H1 (cell line): ENCODE data around the gene TUT1. TPM values are rescaled to one million over a fixed set of nuclear protein-coding genes. Genes with fewer than 3 reads are reported as not detected.

Experiments used
- CTCF ChIA-PET: fragments of 300-600 bp; sonication (Branson Sonifier 250); formaldehyde crosslinking; loops from one replicate; lab custom pipeline; 2021; ENCODE audit not compliant: partially characterized antibody; lab: Charles Lee
- POLR2A ChIA-PET: fragments of 300-600 bp; sonication (Branson Sonifier 250); formaldehyde crosslinking; loops from one replicate; lab custom pipeline; 2021; ENCODE audit warnings: inconsistent platforms; ENCODE audit not compliant: partially characterized antibody; lab: Charles Lee
- DNase-seq, 2 experiments: peaks; one replicate each; pipeline versions ENCODE4 v3.0.0 to v3.0.0-alpha.2; 2010 to 2022; ENCODE audit warnings: low spot score in 2 of 2, low read depth in 1 of 2, mixed read lengths in 1 of 2
- FAIRE-seq: peaks from 2 replicates; lab custom pipeline; 2011; peaks lifted over from hg19 to GRCh38; lab: Jason Lieb, UNC
- H2AFZ ChIP-seq: 2 replicates; pipeline ENCODE4 v1.8.1; 2012; ENCODE audit warnings: low read length, inconsistent platforms
- H2AK5ac ChIP-seq: 2 replicates; pipeline ENCODE4 v1.6.1; 2013; ENCODE audit warnings: low read depth, low read length
- H2BK120ac ChIP-seq: replicated peaks from 2 replicates; pipeline ENCODE3; 2013; ENCODE audit warnings: low read depth, low read length, inconsistent platforms
- H2BK12ac ChIP-seq: 2 replicates; pipeline ENCODE4 v1.6.1; 2013; ENCODE audit warnings: low read depth, low read length
- H2BK15ac ChIP-seq: 2 replicates; pipeline ENCODE4 v1.6.1; 2013; ENCODE audit warnings: low read length
- H2BK20ac ChIP-seq: 2 replicates; pipeline ENCODE4 v1.6.1; 2013; ENCODE audit warnings: low read length
- H2BK5ac ChIP-seq: 2 replicates; pipeline ENCODE4 v1.6.1; 2013; ENCODE audit warnings: low read depth, low read length
- H3K14ac ChIP-seq: 2 replicates; pipeline ENCODE4 v1.6.1; 2013; ENCODE audit warnings: inconsistent platforms; ENCODE audit not compliant: insufficient read length
- H3K18ac ChIP-seq: 2 replicates; pipeline ENCODE4 v1.6.1; 2013; ENCODE audit warnings: low read length; ENCODE audit errors: extremely low read depth
- H3K23ac ChIP-seq: 2 replicates; pipeline ENCODE4 v1.6.1; 2013; ENCODE audit warnings: inconsistent platforms; ENCODE audit not compliant: insufficient read length
- H3K23me2 ChIP-seq: 2 replicates; pipeline ENCODE4 v1.6.1; 2013; ENCODE audit warnings: low read depth, low read length
- H3K27ac ChIP-seq: 2 replicates; pipeline ENCODE4 v1.6.1; 2011; ENCODE audit warnings: low read depth, low read length, inconsistent platforms
- H3K27me3 ChIP-seq, 4 experiments: replicated peaks in 1 of 4; 1 replicate in 1 of 4; 2 replicates in 3 of 4; pipeline versions ENCODE4 v1.6.1 to v1.8.1; 2011 to 2013; ENCODE audit warnings: low read length in 3 of 4, mild to moderate bottlenecking in 3 of 4, inconsistent platforms in 2 of 4, mixed read lengths in 2 of 4, moderate library complexity in 1 of 4; ENCODE audit not compliant: control insufficient read depth in 3 of 4, insufficient read depth in 3 of 4; ENCODE audit errors: extremely low read depth in 1 of 4
- H3K36me3 ChIP-seq, 4 experiments: 2 replicates each; pipeline versions ENCODE4 v1.6.1 to v1.8.1; 2011 to 2013; ENCODE audit warnings: mild to moderate bottlenecking in 4 of 4, low read length in 3 of 4, moderate library complexity in 2 of 4, control low read depth in 1 of 4, inconsistent platforms in 1 of 4; ENCODE audit not compliant: insufficient read depth in 4 of 4, control insufficient read depth in 2 of 4
- H3K4ac ChIP-seq: replicated peaks from 2 replicates; pipeline ENCODE3; 2013; ENCODE audit warnings: low read length, low read depth, mixed read lengths, inconsistent platforms; ENCODE audit not compliant: insufficient read length
- H3K4me1 ChIP-seq, 4 experiments: replicated peaks in 1 of 4; 1 replicate in 1 of 4; 2 replicates in 3 of 4; pipeline versions ENCODE4 v1.6.1 to v1.8.1; 2011 to 2013; ENCODE audit warnings: low read length in 3 of 4, inconsistent platforms in 2 of 4, mixed read lengths in 1 of 4; ENCODE audit not compliant: insufficient read depth in 4 of 4, control insufficient read depth in 3 of 4
- H3K4me2 ChIP-seq, 2 experiments: 2 replicates each; pipeline versions ENCODE4 v1.6.1 to v1.8.1; 2011 to 2013; ENCODE audit warnings: low read depth in 2 of 2, low read length in 2 of 2, control low read depth in 1 of 2, inconsistent platforms in 1 of 2, mild to moderate bottlenecking in 1 of 2; ENCODE audit not compliant: insufficient read depth in 1 of 2
- H3K4me3 ChIP-seq, 4 experiments: fragments of 200-600, 300-600 bp in 1 of 4; sonication (generic), shearing (Covaris generic), sonication (Bioruptor Twin) in 1 of 4; 2 replicates each; pipeline versions ENCODE4 v1.5.1 to v1.8.1; 2011 to 2016; ENCODE audit warnings: low read length in 4 of 4, low read depth in 3 of 4, control low read depth in 2 of 4, inconsistent platforms in 2 of 4, mild to moderate bottlenecking in 2 of 4, mixed read lengths in 1 of 4, moderate library complexity in 1 of 4; ENCODE audit not compliant: insufficient read depth in 2 of 4; ENCODE audit errors: extremely low read depth in 1 of 4
- H3K56ac ChIP-seq: replicated peaks from 2 replicates; pipeline ENCODE3; 2013; ENCODE audit warnings: low read depth, mild to moderate bottlenecking, mixed read lengths, low read length, inconsistent platforms; ENCODE audit not compliant: insufficient read length
- H3K79me1 ChIP-seq: 2 replicates; pipeline ENCODE4 v1.6.1; 2013; ENCODE audit warnings: low read depth, low read length, control low read depth
- H3K79me2 ChIP-seq, 2 experiments: 2 replicates each; pipeline versions ENCODE4 v1.6.1 to v1.8.1; 2012 to 2013; ENCODE audit warnings: low read length in 2 of 2, mild to moderate bottlenecking in 2 of 2, inconsistent platforms in 1 of 2; ENCODE audit not compliant: insufficient read depth in 2 of 2, control insufficient read depth in 1 of 2
- H3K9ac ChIP-seq, 4 experiments: replicated peaks in 1 of 4; 1 replicate in 1 of 4; 2 replicates in 3 of 4; pipeline versions ENCODE4 v1.6.1 to v1.8.1; 2011 to 2013; ENCODE audit warnings: low read depth in 3 of 4, low read length in 3 of 4, control low read depth in 2 of 4, mild to moderate bottlenecking in 2 of 4, moderate library complexity in 2 of 4, inconsistent platforms in 1 of 4; ENCODE audit errors: extremely low read depth in 1 of 4
- H3K9me3 ChIP-seq, 2 experiments: 2 replicates each; pipeline versions ENCODE4 v1.6.1 to v1.8.1; 2012 to 2013; ENCODE audit warnings: mild to moderate bottlenecking in 2 of 2, moderate library complexity in 2 of 2, control low read depth in 1 of 2, inconsistent platforms in 1 of 2, low read depth in 1 of 2, low read length in 1 of 2, mixed read lengths in 1 of 2; ENCODE audit not compliant: insufficient read depth in 2 of 2
- H4K20me1 ChIP-seq, 2 experiments: replicated peaks in 1 of 2; 2 replicates each; pipeline versions ENCODE3 to v1.8.1; 2011 to 2013; ENCODE audit warnings: inconsistent platforms in 2 of 2, low read length in 2 of 2, mild to moderate bottlenecking in 1 of 2; ENCODE audit not compliant: insufficient read depth in 2 of 2, control insufficient read depth in 1 of 2
- H4K5ac ChIP-seq: 2 replicates; pipeline ENCODE4 v1.6.1; 2013; ENCODE audit warnings: low read length, low read depth, mixed read lengths, inconsistent platforms; ENCODE audit not compliant: insufficient read length
- H4K8ac ChIP-seq: 2 replicates; pipeline ENCODE4 v1.8.0; 2013; ENCODE audit warnings: mild to moderate bottlenecking, moderate library complexity, low read length, inconsistent platforms; ENCODE audit not compliant: insufficient read depth; ENCODE audit errors: extremely low read depth
- H4K91ac ChIP-seq: replicated peaks from 2 replicates; pipeline ENCODE3; 2013; ENCODE audit warnings: low read length, mixed read lengths, inconsistent platforms; ENCODE audit not compliant: insufficient read length
- ASH2L ChIP-seq: fragments of 200-600, 300-600 bp; sonication (generic); IDR thresholded peaks from one replicate; pipeline ENCODE4 v1.7.1; 2017; ENCODE audit warnings: low read length
- CBX8 ChIP-seq: fragments of 300-800, 300-1000 bp; sonication (generic); IDR thresholded peaks from 2 replicates; pipeline ENCODE4 v1.7.1; 2016; ENCODE audit warnings: low read depth, low read length, borderline replicate concordance
- WGBS, 2 experiments: shearing (Covaris generic) in 1 of 2; methylation state at CpG; one replicate each; pipeline versions ENCODE4 v1.1.6 to v1.1.7; 2013 to 2015; ENCODE audit warnings: low lambda C conversion rate in 2 of 2, mixed read lengths in 2 of 2, inconsistent platforms in 1 of 2, low coverage in 1 of 2, missing lambda C conversion rate in 1 of 2; ENCODE audit not compliant: insufficient replicate concordance in 2 of 2, insufficient coverage in 1 of 2, insufficient read length in 1 of 2; ENCODE audit errors: extremely low coverage in 1 of 2, missing lambda C conversion rate in 1 of 2; 5-methylcytosine and 5-hydroxymethylcytosine counted together
- polyA plus RNA-seq, 7 experiments: library from polyadenylated mRNA; depleted of rRNA in 3 of 7; stranded (reverse) in 5 of 7; unstranded in 2 of 7; fragments of >200 nt in 5 of 7; fragments of 200-250 nt in 2 of 7; gene quantifications; 1 replicate in 5 of 7; 2 replicates in 1 of 7; 4 replicates in 1 of 7; pipeline versions ENCODE4 v1.2.1 to v1.2.3, GENCODE V29; 2011 to 2013; ENCODE audit warnings: missing spikeins in 2 of 7, mixed read lengths in 2 of 7
- total RNA-seq: library from RNA; stranded (reverse); fragmentation: NEBNext Ultra II Directional; extraction: Animal tissue kit (Norgen Biotek cat#: 25700); gene quantifications from 2 replicates; pipeline ENCODE4 v1.2.1, GENCODE V29; 2021

The TUT1 gene
- total and polyA plus RNA-seq, 2 of the 8 experiments (the other 6 are each of a cell fraction or from before 2014, with no cell fraction given), result 17.8 to 24.6 TPM

DNA sequence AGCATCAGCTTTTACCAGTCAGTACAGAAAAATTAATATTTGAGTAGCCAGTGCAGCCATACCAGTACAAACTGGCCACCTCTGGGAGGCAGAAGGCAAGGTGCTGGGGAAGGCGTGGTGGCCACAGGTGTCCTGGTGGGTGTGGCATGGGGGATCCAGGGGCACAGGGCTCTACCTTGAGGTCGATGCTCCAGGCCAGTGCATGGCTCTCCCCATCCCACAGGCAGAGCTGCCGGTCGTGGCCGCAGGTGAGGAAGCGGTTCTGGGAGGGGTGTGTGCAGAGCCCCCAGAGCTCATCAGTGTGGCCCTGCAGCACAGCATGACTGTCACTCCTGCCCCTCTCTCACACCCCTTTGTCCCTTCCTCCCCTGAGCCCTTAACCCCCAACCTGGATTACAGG is 14.1 kb upstream of the TUT1 start:
- TF ChIP-seq ASH2L, result no peak
- no peak for TF ChIP-seq CBX8
- Histone ChIP-seq H3K14ac (no peak overlapping the region), H2AFZ (no peak overlapping the region), H2AK5ac (no peak overlapping the region), H4K91ac (no peak overlapping the region), H3K9ac (no peak overlapping the region), H3K23ac (no peak overlapping the region), H2BK120ac (no peak overlapping the region), H2BK15ac (no peak overlapping the region), H3K9me3 (no peaks in the 10 kb centered on the region), H3K4me2 (no peak overlapping the region), H3K23me2 (peaks cover 19% of the 10 kb centered on the region; the same call in 1 of the 2 replicates), H4K5ac (no peak overlapping the region), H2BK12ac (no peak overlapping the region), H2BK5ac (no peak overlapping the region; the same call in 1 of the 2 replicates), H3K79me1 (no peaks in the 10 kb centered on the region; the same call in 1 of the 2 replicates), H3K79me2 (peaks cover 0 to 5% of the 10 kb centered on the region in 2 experiments; a peak in 2 of 4 replicates), H4K20me1 (peaks cover 0 to 2% of the 10 kb centered on the region in 2 experiments), H2BK20ac (no peak overlapping the region), H3K4me1 (peaks cover 3 to 25% (median 11%) of the 10 kb centered on the region in 4 experiments), H3K27me3 (peaks cover 0 to 13% (median 11%) of the 10 kb centered on the region in 4 experiments; a peak in 6 of 7 replicates), H3K36me3 (no peaks in the 10 kb centered on the region; a peak in 2 of 8 replicates), H4K8ac (no peak overlapping the region; the same call in 1 of the 2 replicates), H3K18ac (no peak overlapping the region), H3K27ac (no peak overlapping the region), H3K4ac (no peak overlapping the region), H3K4me3 (no peak overlapping the region), H3K56ac (no peak overlapping the region)
- 88% methylated on average over 6 of the region's 6 CpGs; no CpG with 5 or more reads in 1 of the 2 experiments for WGBS, 2 experiments
- POLR2A ChIA-PET, result interaction anchor here (0.7 to 15.8 kb wide), 7 partner anchors 9 to 236 kb away, joined by 4 to 235 read pairs (median 8); partner anchors contain the start of genes B3GAT3, C11orf98, CSKMT and EEF1G
- no peak for DNase-seq
- CTCF ChIA-PET, result interaction anchor here (10.2 kb wide), 1 partner anchor 12 kb away, joined by 97 read pairs; the partner anchor contains the start of gene TUT1
- FAIRE-seq, result no peak
